WTC11 (cell line): ENCODE data around the gene MFN1.

Source experiments
- CTCF ChIP-seq: fragments of 200-600 bp; IDR thresholded peaks from 2 replicates; pipeline ENCODE4 v1.8.0; 2022; ENCODE audit warnings: antibody characterized with exemption
- FOXJ3 ChIP-seq: sonication (generic); formaldehyde crosslinking; IDR thresholded peaks from 2 replicates; pipeline ENCODE4 v1.9.0; 2021; ENCODE audit warnings: missing genetic modification reagents, mild to moderate bottlenecking, borderline replicate concordance
- SP1 ChIP-seq: sonication (generic); formaldehyde crosslinking; conservative IDR thresholded peaks from 2 replicates; pipeline ENCODE4 v1.8.1; 2022; ENCODE audit warnings: missing genetic modification reagents
- ZNF232 ChIP-seq: sonication (generic); formaldehyde crosslinking; IDR thresholded peaks from 2 replicates; pipeline ENCODE4 v1.8.0; 2022; ENCODE audit warnings: mild to moderate bottlenecking, missing genetic modification reagents
- TF ChIP-seq, protein P1 (sequence below): sonication (generic); formaldehyde crosslinking; IDR thresholded peaks from 2 replicates; pipeline ENCODE4 v1.8.1; 2023; ENCODE audit warnings: mild to moderate bottlenecking, missing genetic modification reagents, moderate library complexity

DNA sequence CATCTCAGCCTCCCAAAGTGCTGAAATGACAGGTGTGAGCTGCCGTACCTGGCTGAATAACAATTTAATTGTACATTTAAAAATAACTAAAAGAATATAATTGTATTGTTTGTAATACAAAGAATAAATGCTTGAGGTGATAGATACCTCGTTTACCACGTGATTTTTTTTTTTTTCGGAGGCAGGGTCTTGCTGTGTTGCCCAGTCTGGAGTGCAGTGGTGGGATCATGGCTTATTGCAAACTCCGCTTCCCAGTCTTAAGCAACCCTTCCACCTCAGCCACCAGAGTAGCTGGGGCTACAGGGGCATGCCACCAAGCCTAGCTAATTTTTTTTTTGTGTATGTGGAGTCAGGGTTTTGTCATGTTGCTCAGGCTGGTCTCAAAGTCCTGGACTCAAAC, 15.8 kb downstream of the MFN1 start:
- TF ChIP-seq CTCF (no peak), FOXJ3 (CRISPR knock-in tag) (no peak), ZNF232 (no peak), SP1 (CRISPR knock-in tag) (no peak)
- TF ChIP-seq, protein P1, sequence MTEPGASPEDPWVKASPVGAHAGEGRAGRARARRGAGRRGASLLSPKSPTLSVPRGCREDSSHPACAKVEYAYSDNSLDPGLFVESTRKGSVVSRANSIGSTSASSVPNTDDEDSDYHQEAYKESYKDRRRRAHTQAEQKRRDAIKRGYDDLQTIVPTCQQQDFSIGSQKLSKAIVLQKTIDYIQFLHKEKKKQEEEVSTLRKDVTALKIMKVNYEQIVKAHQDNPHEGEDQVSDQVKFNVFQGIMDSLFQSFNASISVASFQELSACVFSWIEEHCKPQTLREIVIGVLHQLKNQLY (CRISPR knock-in tag), result no peak
